ENCODE data around the gene ATRNL1.

DNA sequence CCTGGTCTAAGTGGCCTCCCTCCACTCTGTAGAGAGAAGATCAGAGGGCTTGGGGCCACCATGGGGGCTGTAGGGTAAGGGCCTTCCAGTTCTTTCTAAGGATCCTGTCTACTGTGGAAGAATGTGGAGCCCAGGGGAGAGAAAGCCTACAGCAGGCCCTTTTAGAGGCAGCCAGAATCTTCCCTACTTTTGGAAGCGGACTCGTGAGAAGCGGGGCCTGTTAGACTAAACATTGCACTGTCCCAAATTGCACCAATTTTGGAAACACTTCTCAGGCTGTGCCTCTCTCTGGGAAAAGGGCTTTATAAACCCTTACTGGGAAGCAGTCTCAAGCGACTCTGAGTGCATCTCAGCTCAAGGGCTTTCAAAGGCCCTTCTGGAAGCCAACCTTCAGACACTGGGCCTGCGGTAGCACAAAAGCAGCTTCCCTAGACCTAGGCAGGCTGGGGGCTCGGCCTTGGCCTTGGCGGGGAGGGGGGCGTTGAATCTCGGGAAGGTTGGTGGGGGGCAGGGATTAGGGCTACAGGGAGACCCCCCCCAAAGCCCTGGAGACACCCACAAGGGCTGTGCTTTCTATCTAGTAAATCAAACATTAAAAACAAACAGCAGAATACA, 881.8 kb downstream of the ATRNL1 start:
- TF ChIP-seq, protein P1, sequence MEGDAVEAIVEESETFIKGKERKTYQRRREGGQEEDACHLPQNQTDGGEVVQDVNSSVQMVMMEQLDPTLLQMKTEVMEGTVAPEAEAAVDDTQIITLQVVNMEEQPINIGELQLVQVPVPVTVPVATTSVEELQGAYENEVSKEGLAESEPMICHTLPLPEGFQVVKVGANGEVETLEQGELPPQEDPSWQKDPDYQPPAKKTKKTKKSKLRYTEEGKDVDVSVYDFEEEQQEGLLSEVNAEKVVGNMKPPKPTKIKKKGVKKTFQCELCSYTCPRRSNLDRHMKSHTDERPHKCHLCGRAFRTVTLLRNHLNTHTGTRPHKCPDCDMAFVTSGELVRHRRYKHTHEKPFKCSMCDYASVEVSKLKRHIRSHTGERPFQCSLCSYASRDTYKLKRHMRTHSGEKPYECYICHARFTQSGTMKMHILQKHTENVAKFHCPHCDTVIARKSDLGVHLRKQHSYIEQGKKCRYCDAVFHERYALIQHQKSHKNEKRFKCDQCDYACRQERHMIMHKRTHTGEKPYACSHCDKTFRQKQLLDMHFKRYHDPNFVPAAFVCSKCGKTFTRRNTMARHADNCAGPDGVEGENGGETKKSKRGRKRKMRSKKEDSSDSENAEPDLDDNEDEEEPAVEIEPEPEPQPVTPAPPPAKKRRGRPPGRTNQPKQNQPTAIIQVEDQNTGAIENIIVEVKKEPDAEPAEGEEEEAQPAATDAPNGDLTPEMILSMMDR (IDR thresholded peaks at IDR 0.05; ENCODE audit: low read length), result no peak
- no peak for TF ChIP-seq EZH2 (optimal IDR thresholded peaks at IDR 0.05; ENCODE audit: low read depth, low read length)

All from MM.1S (cell line).